OCI-LY7 (cell line): Measurements from ENCODE around the gene SLCO2A1. TPM values are rescaled to one million over a fixed set of nuclear protein-coding genes. Genes with fewer than 3 reads are reported as not detected.

Source experiments
- BruUV-seq: library from RNA; stranded (reverse); fragments of 400-500 nt; replicated peaks from 2 replicates; lab custom pipeline; 2021; lab: Mats Ljungman, UMichigan
- CTCF ChIA-PET: fragments of 300-600 bp; sonication (Branson Sonifier 250); formaldehyde crosslinking; loops from one replicate; lab custom pipeline; 2022; ENCODE audit warnings: antibody characterized with exemption; ENCODE audit not compliant: unreplicated experiment; lab: Charles Lee
- POLR2A ChIA-PET: fragments of 300-600 bp; sonication (Branson Sonifier 250); formaldehyde crosslinking; loops from one replicate; lab custom pipeline; 2022; ENCODE audit warnings: antibody characterized with exemption; lab: Charles Lee
- DNase-seq: peaks from one replicate; pipeline ENCODE4 v3.0.0-alpha.2; 2015; ENCODE audit warnings: low spot score
- H2AFZ ChIP-seq: fragments of 200-600 bp; sonication (generic), shearing (Covaris generic); 2 replicates; pipeline ENCODE4 v1.6.1; 2014; ENCODE audit warnings: mild to moderate bottlenecking, antibody characterized with exemption, low read length, moderate library complexity
- H3K27ac ChIP-seq: fragments of 200-600 bp; sonication (generic); 2 replicates; pipeline ENCODE4 v1.5.1; 2014; ENCODE audit warnings: mixed run types, low read depth, mild to moderate bottlenecking, moderate library complexity, low read length, inconsistent platforms; ENCODE audit not compliant: poor library complexity, severe bottlenecking
- H3K36me3 ChIP-seq: fragments of 200-600 bp; sonication (generic); 2 replicates; pipeline ENCODE4 v1.6.1; 2014; ENCODE audit warnings: mild to moderate bottlenecking, antibody characterized with exemption, low read length, moderate library complexity, mixed read lengths; ENCODE audit not compliant: insufficient read depth
- H3K4me1 ChIP-seq: fragments of 200-600 bp; sonication (generic); 2 replicates; pipeline ENCODE4 v1.5.1; 2014; ENCODE audit warnings: mild to moderate bottlenecking, low read length; ENCODE audit not compliant: insufficient read depth, poor library complexity, severe bottlenecking
- H3K4me2 ChIP-seq: fragments of 200-600 bp; sonication (generic); 2 replicates; pipeline ENCODE4 v1.6.1; 2014; ENCODE audit warnings: mild to moderate bottlenecking, low read length
- H3K4me3 ChIP-seq: fragments of 200-600 bp; sonication (generic); 2 replicates; pipeline ENCODE4 v1.5.1; 2014; ENCODE audit warnings: mild to moderate bottlenecking, low read depth, low read length; ENCODE audit not compliant: poor library complexity, severe bottlenecking
- H3K79me2 ChIP-seq: fragments of 200-600 bp; sonication (generic); 2 replicates; pipeline ENCODE4 v1.6.1; 2016; ENCODE audit warnings: low read depth, mild to moderate bottlenecking, low read length, moderate library complexity, mixed read lengths; ENCODE audit not compliant: insufficient read depth
- H3K9me2 ChIP-seq: fragments of 200-600 bp; sonication (generic); 2 replicates; pipeline ENCODE4 v1.6.1; 2016; ENCODE audit warnings: mild to moderate bottlenecking, low read length, mixed read lengths; ENCODE audit not compliant: insufficient read depth
- H3K9me3 ChIP-seq: fragments of 200-600 bp; sonication (generic); 2 replicates; pipeline ENCODE4 v1.6.1; 2014; ENCODE audit warnings: mild to moderate bottlenecking, mixed run types, low read length, mixed read lengths
- H4K20me1 ChIP-seq: fragments of 200-600 bp; sonication (generic); 2 replicates; pipeline ENCODE4 v1.6.1; 2014; ENCODE audit warnings: mild to moderate bottlenecking, antibody characterized with exemption, low read length, moderate library complexity, mixed read lengths; ENCODE audit not compliant: insufficient read depth
- CTCF ChIP-seq: fragments of 200-600 bp; sonication (generic); conservative IDR thresholded peaks from 2 replicates; pipeline ENCODE4 v1.5.1; 2014; ENCODE audit warnings: mild to moderate bottlenecking, antibody characterized with exemption, low read length, moderate library complexity, mixed read lengths
- EZH2phosphoT487 ChIP-seq: fragments of 200-600 bp; sonication (generic); IDR thresholded peaks from 2 replicates; pipeline ENCODE4 v1.6.1; 2018; ENCODE audit warnings: low read depth, borderline replicate concordance, mild to moderate bottlenecking, mixed run types, antibody characterized with exemption, low read length, moderate library complexity, mixed read lengths
- intact Hi-C: fragments of 100-400 bp; cut with micrococcal nuclease; formaldehyde crosslinking; loops from one replicate; pipeline ENCODE4 v1.10.0; 2022; ENCODE audit not compliant: unreplicated experiment
- total RNA-seq, 2 experiments: library from RNA; depleted of rRNA in 1 of 2; stranded (reverse); fragments of >200 nt in 1 of 2; shearing (Covaris generic) in 1 of 2; gene quantifications; 2 replicates each; pipeline ENCODE4 v1.2.3, GENCODE V29; 2014 to 2022

Gene SLCO2A1
- total RNA-seq, 2 experiments from 2014 or later, result not detected

GRCh38 chr3:133973249-133973980 lies 56.3 kb downstream of the SLCO2A1 start:
- ChIA-PET POLR2A (no interaction called here), CTCF (interaction anchor here (0.6 kb wide), 1 partner anchor 265 kb away, joined by 3 read pairs; no protein-coding TSS in a partner anchor)
- no peak for TF ChIP-seq EZH2phosphoT487
- TF ChIP-seq CTCF, result no peak
- BruUV-seq, result no TSS peak
- DNase-seq, result no peak
- H3K4me3 ChIP-seq, result no peak overlapping the region
- no peaks in the 10 kb centered on the region for H3K9me3 ChIP-seq
- no peaks in the 10 kb centered on the region for H3K9me2 ChIP-seq
- H3K79me2 ChIP-seq, result no peaks in the 10 kb centered on the region
- H3K4me2 ChIP-seq, result no peak overlapping the region
- no peaks in the 10 kb centered on the region for H3K4me1 ChIP-seq
- H3K36me3 ChIP-seq, result no peaks in the 10 kb centered on the region
- intact Hi-C loops, result no loop called here
- no peaks in the 10 kb centered on the region for H4K20me1 ChIP-seq
- no peak overlapping the region for H2AFZ ChIP-seq
- H3K27ac ChIP-seq, result no peak overlapping the region

- Histone ChIP-seq H3K9me3 (no peaks in the 10 kb centered on the region), H3K4me3 (no peak overlapping the region), H2AFZ (no peak overlapping the region), H3K9me2 (no peaks in the 10 kb centered on the region), H3K36me3 (no peaks in the 10 kb centered on the region), H3K79me2 (no peaks in the 10 kb centered on the region), H3K27ac (no peak overlapping the region), H4K20me1 (no peaks in the 10 kb centered on the region), H3K4me2 (no peak overlapping the region), H3K4me1 (no peaks in the 10 kb centered on the region)
- intact Hi-C loops, result no loop called here
- TF ChIP-seq EZH2phosphoT487 (no peak), CTCF (no peak)
- ChIA-PET POLR2A (no interaction called here), CTCF (no interaction called here)
- no TSS peak for BruUV-seq
- DNase-seq, result no peak
These were observed 57.6 kb downstream of the SLCO2A1 start for GRCh38 chr3:133972156-133972555.

DNA sequence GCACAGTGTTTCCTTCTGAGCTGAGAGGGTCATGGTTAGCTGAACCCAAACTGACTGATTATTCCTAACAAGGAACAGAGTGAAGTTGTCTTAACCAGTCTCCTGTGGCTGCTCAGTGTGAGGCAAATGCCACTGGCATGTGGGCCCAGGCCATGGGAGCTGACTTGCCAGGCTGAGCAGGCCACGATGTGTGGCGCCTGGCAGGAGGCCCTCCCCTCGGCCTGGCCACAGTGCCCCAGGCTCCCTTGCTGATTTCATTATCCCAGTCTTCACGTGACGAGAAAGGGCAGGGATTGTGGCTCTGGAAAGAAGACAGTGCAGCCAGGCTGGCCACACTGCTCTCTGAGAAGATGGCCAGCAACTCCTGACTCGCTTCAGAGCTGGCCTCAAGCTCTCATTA lies 58.8 kb downstream of the SLCO2A1 start:
- ChIA-PET CTCF (no interaction called here), POLR2A (no interaction called here)
- no peak overlapping the region for H3K4me2 ChIP-seq
- TF ChIP-seq EZH2phosphoT487 (no peak), CTCF (no peak)
- H3K4me1 ChIP-seq, result no peaks in the 10 kb centered on the region
- no peak overlapping the region for H2AFZ ChIP-seq
- no peak overlapping the region for H3K27ac ChIP-seq
- no peaks in the 10 kb centered on the region for H3K79me2 ChIP-seq
- H4K20me1 ChIP-seq, result no peaks in the 10 kb centered on the region
- no peaks in the 10 kb centered on the region for H3K36me3 ChIP-seq
- H3K4me3 ChIP-seq, result no peak overlapping the region
- no peak for DNase-seq
- intact Hi-C loops, result no loop called here
- no peaks in the 10 kb centered on the region for H3K9me3 ChIP-seq
- no peaks in the 10 kb centered on the region for H3K9me2 ChIP-seq
- no TSS peak for BruUV-seq
